Kidney (tissue), 14 donors: ENCODE measurements around the gene ERGIC1. TPM values are rescaled to one million over a fixed set of nuclear protein-coding genes. Genes with fewer than 3 reads are reported as not detected.

Experiments
- DNase-seq, 5 donors: peaks; one replicate each; pipeline ENCODE4 v3.0.0-alpha.2; 2013 to 2020
- FAIRE-seq: peaks from 2 replicates; lab custom pipeline; 2012; peaks lifted over from hg19 to GRCh38; lab: Jason Lieb, UNC
- H3K27ac ChIP-seq, 2 donors: one replicate each; pipeline ENCODE4 v1.7.0; 2013; ENCODE audit warnings: low read depth in 2 of 2, low read length in 2 of 2, inconsistent platforms in 1 of 2
- H3K27me3 ChIP-seq: one replicate; pipeline ENCODE4 v1.7.1; 2013; ENCODE audit warnings: low read length, inconsistent platforms; ENCODE audit not compliant: control insufficient read depth, insufficient read depth
- H3K36me3 ChIP-seq, 3 donors: one replicate each; pipeline versions ENCODE4 v1.7.0 to v1.7.1; 2013; ENCODE audit warnings: low read length in 3 of 3, control low read depth in 1 of 3, inconsistent platforms in 1 of 3; ENCODE audit not compliant: insufficient read depth in 3 of 3, control insufficient read depth in 2 of 3
- H3K4me1 ChIP-seq, 3 donors: one replicate each; pipeline versions ENCODE4 v1.7.0 to v1.7.1; 2013; ENCODE audit warnings: low read length in 3 of 3, inconsistent platforms in 1 of 3, low read depth in 1 of 3; ENCODE audit not compliant: control insufficient read depth in 2 of 3, insufficient read depth in 2 of 3
- H3K4me3 ChIP-seq, 3 donors: one replicate each; pipeline versions ENCODE4 v1.7.0 to v1.8.1; 2013; ENCODE audit warnings: low read length in 3 of 3, control low read depth in 1 of 3, inconsistent platforms in 1 of 3
- H3K9ac ChIP-seq, 3 donors: one replicate each; pipeline versions ENCODE4 v1.7.0 to v1.7.1; 2013; ENCODE audit warnings: low read length in 3 of 3, control low read depth in 1 of 3, inconsistent platforms in 1 of 3
- H3K9me3 ChIP-seq, 3 donors: one replicate each; pipeline versions ENCODE4 v1.7.0 to v1.7.1; 2013; ENCODE audit warnings: low read length in 3 of 3, control low read depth in 1 of 3, inconsistent platforms in 1 of 3; ENCODE audit not compliant: control insufficient read depth in 2 of 3, insufficient read depth in 1 of 3
- intact Hi-C: fragments of 100-400 bp; cut with DNase I; formaldehyde crosslinking; loops from one replicate; pipeline ENCODE4 v1.11.1; 2022
- polyA plus RNA-seq: library from polyadenylated mRNA; stranded (reverse); fragments of 350-450 nt; fragmentation: Illumina TruSeq; extraction: RNeasy Lipid Tissue Mini Kit (QIAGEN cat#74804); gene quantifications from one replicate; pipeline ENCODE4 v1.2.3, GENCODE V29; 2014; ENCODE audit warnings: low read depth, low replicate concordance; ENCODE audit not compliant: insufficient read depth
- total RNA-seq: library from RNA; stranded (reverse); fragmentation: NEBNext Ultra II Directional; extraction: Animal tissue kit (Norgen Biotek cat#: 25700); gene quantifications from one replicate; pipeline ENCODE4 v1.2.1, GENCODE V29; 2021
- TF ChIP-seq, protein P1 (sequence below): IDR thresholded peaks from 3 replicates; pipeline ENCODE4 v1.5.1; 2012; ENCODE audit warnings: mild to moderate bottlenecking, moderate library complexity, borderline replicate concordance; ENCODE audit not compliant: insufficient read depth; ENCODE audit errors: extremely low read depth
- donor health status: control.
- donor health status: control.
- donor health status: control.
- donor health status: control.
- donor health status: control.
- donor health status: DM: yes; HTN: yes; CAD: no.
- donor health status: Normal renal cell carcinoma (clear cell type).

ERGIC1 gene
- total and polyA plus RNA-seq, 2 donors from 2014 or later: 88.0 to 183 TPM

DNA sequence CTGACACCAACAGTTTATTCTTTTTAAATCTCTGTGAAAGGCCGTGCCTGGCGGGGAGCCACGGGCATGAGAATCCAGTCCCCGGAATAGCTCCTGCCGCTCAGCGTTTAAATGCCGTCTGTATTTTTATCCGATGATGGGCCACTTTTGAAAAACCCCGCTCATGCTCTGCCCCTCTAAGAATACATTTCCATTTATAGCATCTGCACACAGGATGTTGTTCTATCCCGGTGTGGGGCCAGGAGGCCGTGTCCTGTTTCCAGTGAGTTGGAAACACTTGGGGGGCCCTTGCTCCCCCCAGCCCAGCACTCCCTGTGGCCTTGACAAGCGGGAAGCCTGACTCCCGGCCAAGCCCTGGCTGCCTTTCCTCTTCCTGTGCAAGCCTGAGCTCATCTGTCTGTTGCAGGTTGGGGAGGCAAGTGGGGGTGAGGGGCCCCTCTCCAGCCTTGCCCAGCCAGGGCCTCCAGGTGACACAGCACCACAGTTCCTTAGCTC is 39.0 kb downstream of the ERGIC1 start:
- H3K36me3 ChIP-seq: no peaks in the 10 kb centered on the region
- DNase-seq: peak; percentile 34 to 90 (median 77)
- H3K9ac ChIP-seq: peak overlapping the region in 1 of 3 donors; percentile 66
- no peaks in the 10 kb centered on the region for H3K27me3 ChIP-seq
- no peak overlapping the region for H3K4me3 ChIP-seq
- TF ChIP-seq, protein P1, sequence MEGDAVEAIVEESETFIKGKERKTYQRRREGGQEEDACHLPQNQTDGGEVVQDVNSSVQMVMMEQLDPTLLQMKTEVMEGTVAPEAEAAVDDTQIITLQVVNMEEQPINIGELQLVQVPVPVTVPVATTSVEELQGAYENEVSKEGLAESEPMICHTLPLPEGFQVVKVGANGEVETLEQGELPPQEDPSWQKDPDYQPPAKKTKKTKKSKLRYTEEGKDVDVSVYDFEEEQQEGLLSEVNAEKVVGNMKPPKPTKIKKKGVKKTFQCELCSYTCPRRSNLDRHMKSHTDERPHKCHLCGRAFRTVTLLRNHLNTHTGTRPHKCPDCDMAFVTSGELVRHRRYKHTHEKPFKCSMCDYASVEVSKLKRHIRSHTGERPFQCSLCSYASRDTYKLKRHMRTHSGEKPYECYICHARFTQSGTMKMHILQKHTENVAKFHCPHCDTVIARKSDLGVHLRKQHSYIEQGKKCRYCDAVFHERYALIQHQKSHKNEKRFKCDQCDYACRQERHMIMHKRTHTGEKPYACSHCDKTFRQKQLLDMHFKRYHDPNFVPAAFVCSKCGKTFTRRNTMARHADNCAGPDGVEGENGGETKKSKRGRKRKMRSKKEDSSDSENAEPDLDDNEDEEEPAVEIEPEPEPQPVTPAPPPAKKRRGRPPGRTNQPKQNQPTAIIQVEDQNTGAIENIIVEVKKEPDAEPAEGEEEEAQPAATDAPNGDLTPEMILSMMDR: no peak
- H3K27ac ChIP-seq: peak overlapping the region; percentile 58 to 71
- intact Hi-C loops: no loop called here
- no peaks in the 10 kb centered on the region for H3K9me3 ChIP-seq
- FAIRE-seq: no peak
- peaks cover 0 to 51% (median 39%) of the 10 kb centered on the region in 3 donors for H3K4me1 ChIP-seq

DNA sequence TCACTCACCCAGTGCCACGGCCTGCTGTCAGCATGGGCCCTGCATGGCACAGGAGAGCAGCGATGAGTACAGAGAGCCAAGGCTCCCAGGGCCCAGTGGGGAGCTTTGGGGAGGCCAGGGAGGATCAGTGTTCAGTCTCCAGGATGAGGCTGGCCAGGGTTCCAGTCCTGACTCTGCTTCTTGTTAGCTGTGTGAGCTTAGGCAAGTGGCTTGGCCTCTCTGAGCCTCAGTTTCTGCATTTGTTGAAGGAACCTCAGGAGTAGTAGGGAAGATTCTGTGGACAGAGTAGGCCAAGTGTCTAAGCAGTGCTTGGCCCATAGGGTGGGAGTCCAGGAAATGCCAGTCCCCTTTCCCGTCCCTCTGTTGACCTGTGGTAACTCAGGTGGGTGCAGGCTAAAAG is 39.5 kb downstream of the ERGIC1 start:
- H3K9ac ChIP-seq: peak overlapping the region in 1 of 3 donors; percentile 66
- no peak overlapping the region for H3K4me3 ChIP-seq
- peak overlapping the region; percentile 58 to 71 for H3K27ac ChIP-seq
- H3K36me3 ChIP-seq: no peaks in the 10 kb centered on the region
- H3K9me3 ChIP-seq: no peaks in the 10 kb centered on the region
- H3K27me3 ChIP-seq: no peaks in the 10 kb centered on the region
- TF ChIP-seq, protein P1: no peak
- intact Hi-C loops: no loop called here
- DNase-seq: no peak
- FAIRE-seq: no peak
- H3K4me1 ChIP-seq: peaks cover 0 to 48% (median 35%) of the 10 kb centered on the region in 3 donors

DNA sequence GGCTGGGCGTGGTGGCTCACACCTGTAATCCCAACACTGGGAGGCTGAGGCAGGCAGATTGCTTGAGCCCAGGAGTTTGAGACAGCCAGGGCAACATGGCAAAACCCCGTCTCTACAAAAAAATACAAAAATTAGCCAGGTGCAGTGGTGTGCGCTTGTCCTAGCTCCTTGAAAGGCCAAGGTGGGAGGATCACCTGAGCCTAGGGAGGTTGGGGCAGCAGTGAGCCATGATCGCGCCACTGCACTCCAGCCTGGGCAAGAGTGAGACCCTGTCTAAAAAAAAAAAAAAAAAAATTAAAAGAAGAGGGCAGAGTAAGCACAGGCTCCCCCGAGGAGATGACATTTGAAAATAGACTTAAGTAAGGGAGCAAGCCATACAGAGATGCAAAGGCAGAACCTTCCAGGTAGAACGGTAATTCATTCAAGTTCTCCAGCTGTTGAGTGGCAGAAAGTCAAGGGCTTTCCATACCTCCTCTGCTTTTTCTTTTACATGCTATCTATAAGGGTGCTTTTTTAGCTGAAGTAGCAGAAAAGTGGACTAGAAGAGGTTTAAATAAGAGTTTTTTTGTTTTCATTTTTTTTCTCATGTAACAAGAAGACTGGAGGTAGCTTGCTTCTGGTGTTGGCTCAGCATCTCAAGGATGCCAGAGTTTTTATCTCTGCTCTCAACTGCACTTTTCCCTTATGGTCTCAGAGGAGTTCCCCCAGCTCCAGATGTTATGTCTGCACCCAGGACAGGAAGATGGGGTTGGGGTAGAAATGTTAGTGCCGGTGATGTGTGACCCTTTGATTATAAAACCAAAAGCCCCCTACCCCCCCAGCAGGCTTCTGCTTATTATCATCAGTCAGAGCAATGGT is 40.8 kb downstream of the ERGIC1 start:
- intact Hi-C loops: no loop called here
- no peak overlapping the region for H3K4me3 ChIP-seq
- H3K9ac ChIP-seq: no peak overlapping the region
- no peak overlapping the region for H3K27ac ChIP-seq
- DNase-seq (no peak), FAIRE-seq (no peak)
- peaks cover 0 to 34% (median 22%) of the 10 kb centered on the region in 3 donors for H3K4me1 ChIP-seq
- no peaks in the 10 kb centered on the region for H3K9me3 ChIP-seq
- no peaks in the 10 kb centered on the region for H3K36me3 ChIP-seq
- TF ChIP-seq, protein P1: no peak
- no peaks in the 10 kb centered on the region for H3K27me3 ChIP-seq
